Erythroblast (primary cell): Measurements from ENCODE around the gene TMEM212.

ENCODE experiments used
- DNase-seq, 2 experiments: peaks; one replicate each; lab custom pipeline; 2025; lab: John Stamatoyannopoulos, UW
- GATA1 ChIP-seq: IDR thresholded peaks from 2 replicates; pipeline ENCODE4 v1.6.1; 2011; ENCODE audit warnings: low read depth, mild to moderate bottlenecking, control low read depth, low read length, moderate library complexity
- POLR2A ChIP-seq: IDR thresholded peaks from 2 replicates; pipeline ENCODE4 v1.6.1; 2011; ENCODE audit warnings: mild to moderate bottlenecking, low read length

Gene TMEM212

GRCh38 chr3:171871392-171872274 lies 28.5 kb downstream of the TMEM212 start:
- TF ChIP-seq GATA1: no peak
- TF ChIP-seq POLR2A: no peak
- peak; percentile 31 to 80 for DNase-seq

GRCh38 chr3:171873580-171873979 lies 30.4 kb downstream of the TMEM212 start:
- DNase-seq: no peak

GRCh38 chr3:171874251-171874681 lies 31.1 kb downstream of the TMEM212 start:
- DNase-seq: no peak
- TF ChIP-seq GATA1 (no peak), POLR2A (no peak)

More at GRCh38 chr3:171873580-171873979, 30.4 kb downstream of the TMEM212 start:
- TF ChIP-seq POLR2A: no peak
- no peak for TF ChIP-seq GATA1

GRCh38 chr3:171874879-171875278 lies 31.7 kb downstream of the TMEM212 start:
- TF ChIP-seq POLR2A (no peak), GATA1 (no peak)

GRCh38 chr3:171875923-171876412 lies 32.8 kb downstream of the TMEM212 start:
- no peak for DNase-seq
- TF ChIP-seq POLR2A: no peak
- no peak for TF ChIP-seq GATA1

More at GRCh38 chr3:171874879-171875278, 31.7 kb downstream of the TMEM212 start:
- DNase-seq: no peak

GRCh38 chr3:171876680-171877147 lies 33.6 kb downstream of the TMEM212 start:
- DNase-seq: no peak
- no peak for TF ChIP-seq POLR2A
- no peak for TF ChIP-seq GATA1

GRCh38 chr3:171878461-171879225 lies 35.5 kb downstream of the TMEM212 start:
- DNase-seq: no peak
- TF ChIP-seq GATA1: no peak
- no peak for TF ChIP-seq POLR2A

GRCh38 chr3:171879472-171879871 lies 36.3 kb downstream of the TMEM212 start:
- TF ChIP-seq GATA1: no peak
- no peak for TF ChIP-seq POLR2A
- DNase-seq: no peak

- TF ChIP-seq GATA1 (no peak), POLR2A (no peak)
- no peak for DNase-seq
These were observed 37.1 kb downstream of the TMEM212 start for GRCh38 chr3:171880101-171880870.

GRCh38 chr3:171881251-171881650 lies 38.1 kb downstream of the TMEM212 start:
- TF ChIP-seq POLR2A: no peak
- TF ChIP-seq GATA1: no peak
- DNase-seq: no peak

- DNase-seq: no peak
- TF ChIP-seq GATA1 (no peak), POLR2A (no peak)
These were observed 40.2 kb downstream of the TMEM212 start for GRCh38 chr3:171883257-171883892.

GRCh38 chr3:171883893-171884279 lies 40.7 kb downstream of the TMEM212 start:
- no peak for TF ChIP-seq GATA1
- no peak for TF ChIP-seq POLR2A
- no peak for DNase-seq
